Mesendoderm (in vitro differentiated cells): ENCODE measurements around the gene EBNA1BP2.
"Not testable (repeated sequence)": the region's sequence is repeated elsewhere in the genome, so short reads cannot be mapped to it uniquely, and the experiment has no call there.

Experiments used
- DNase-seq: peaks from one replicate; pipeline ENCODE4 v3.0.0; 2013
- H2AK5ac ChIP-seq: 2 replicates; pipeline ENCODE4 v1.6.1; 2013; ENCODE audit warnings: low read length, inconsistent platforms
- H2BK120ac ChIP-seq: 2 replicates; pipeline ENCODE4 v1.6.1; 2013; ENCODE audit warnings: low read depth, mild to moderate bottlenecking, low read length, moderate library complexity, mixed read lengths
- H2BK15ac ChIP-seq: replicated peaks from 2 replicates; pipeline ENCODE4 v1.6.1; 2013; ENCODE audit warnings: low read depth, mild to moderate bottlenecking, moderate library complexity
- H2BK5ac ChIP-seq: 2 replicates; pipeline ENCODE4 v1.6.1; 2013; ENCODE audit warnings: low read length, inconsistent platforms
- H3K18ac ChIP-seq: 2 replicates; pipeline ENCODE4 v1.6.1; 2013; ENCODE audit warnings: mild to moderate bottlenecking, low read length, mixed read lengths
- H3K23ac ChIP-seq: one replicate; pipeline ENCODE4 v1.6.1; 2013; ENCODE audit warnings: low read length
- H3K27ac ChIP-seq: 2 replicates; pipeline ENCODE4 v1.5.1; 2013; ENCODE audit warnings: low read depth, mild to moderate bottlenecking, inconsistent platforms, low read length, moderate library complexity
- H3K27me3 ChIP-seq: 2 replicates; pipeline ENCODE4 v1.6.1; 2013; ENCODE audit warnings: low read length, control low read depth, mild to moderate bottlenecking, inconsistent platforms; ENCODE audit not compliant: insufficient read depth, poor library complexity
- H3K36me3 ChIP-seq: 2 replicates; pipeline ENCODE4 v1.6.1; 2013; ENCODE audit warnings: low read length, inconsistent platforms; ENCODE audit not compliant: control insufficient read depth, insufficient read depth
- H3K4ac ChIP-seq: one replicate; pipeline ENCODE4 v1.6.1; 2013; ENCODE audit warnings: low read depth, mild to moderate bottlenecking, low read length, moderate library complexity
- H3K4me1 ChIP-seq: 2 replicates; pipeline ENCODE4 v1.6.1; 2013; ENCODE audit warnings: low read depth, low read length, inconsistent platforms; ENCODE audit not compliant: control insufficient read depth
- H3K4me2 ChIP-seq: 2 replicates; pipeline ENCODE4 v1.6.1; 2013; ENCODE audit warnings: low read length
- H3K4me3 ChIP-seq: 2 replicates; pipeline ENCODE4 v1.5.1; 2013; ENCODE audit warnings: mild to moderate bottlenecking, low read length
- H3K56ac ChIP-seq: one replicate; pipeline ENCODE4 v1.6.1; 2013; ENCODE audit warnings: low read length
- H3K79me1 ChIP-seq: 2 replicates; pipeline ENCODE4 v1.6.1; 2013; ENCODE audit warnings: low read length, inconsistent platforms
- H3K79me2 ChIP-seq: 2 replicates; pipeline ENCODE4 v1.6.1; 2013; ENCODE audit warnings: mild to moderate bottlenecking, low read length; ENCODE audit not compliant: control insufficient read depth, insufficient read depth
- H3K9ac ChIP-seq: 2 replicates; pipeline ENCODE4 v1.6.1; 2013; ENCODE audit warnings: low read length, inconsistent platforms
- H4K5ac ChIP-seq: one replicate; pipeline ENCODE4 v1.6.1; 2013; ENCODE audit warnings: low read length
- H4K8ac ChIP-seq: one replicate; pipeline ENCODE4 v1.6.1; 2013; ENCODE audit warnings: low read depth, mild to moderate bottlenecking, control low read depth, low read length, moderate library complexity
- WGBS: extraction: QIAGEN DNeasy Blood & Tissue Kit; methylation state at CpG from one replicate; pipeline ENCODE4 v1.1.7; 2013; ENCODE audit warnings: low lambda C conversion rate, missing lambda C conversion rate; ENCODE audit not compliant: insufficient coverage; ENCODE audit errors: extremely low coverage; 5-methylcytosine and 5-hydroxymethylcytosine counted together

The EBNA1BP2 gene

DNA sequence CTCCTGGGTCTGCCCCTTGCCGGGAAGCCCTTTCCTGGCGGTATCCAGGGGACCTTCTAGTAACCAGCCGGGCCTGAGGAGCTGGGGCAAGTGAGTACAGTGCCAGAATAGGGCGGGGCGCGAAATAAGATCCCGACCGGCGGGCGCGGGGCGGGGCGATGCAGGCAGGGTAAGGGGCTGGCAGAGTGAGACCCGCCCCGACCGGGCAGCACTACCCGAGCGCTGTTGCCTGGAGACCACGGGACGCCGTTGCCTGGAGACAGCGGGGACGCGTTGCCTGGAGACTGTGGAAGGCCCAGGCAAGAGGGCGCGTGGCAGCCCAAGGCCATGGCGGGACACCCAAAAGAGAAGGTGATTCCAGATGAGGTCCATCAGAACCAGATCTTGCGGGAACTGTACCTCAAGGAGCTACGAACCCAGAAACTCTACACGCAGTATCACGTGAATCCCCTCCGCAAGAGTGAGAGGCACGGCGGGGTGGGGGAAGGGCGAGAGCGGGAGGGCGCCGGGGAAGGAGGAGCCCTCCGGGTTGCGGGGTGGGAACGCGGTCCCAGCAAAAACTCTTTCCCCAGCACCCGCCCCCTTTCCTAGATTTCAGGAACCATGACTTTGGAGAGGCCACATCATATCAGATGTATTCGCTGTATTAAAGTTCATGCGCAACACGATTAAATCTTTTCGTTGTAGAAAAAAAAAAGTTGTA, 24.3 kb downstream of the EBNA1BP2 start:
- Histone ChIP-seq H2BK5ac (no peak overlapping the region), H3K4ac (no peak overlapping the region), H2BK15ac (no peak overlapping the region), H4K5ac (no peak overlapping the region), H3K27me3 (no peaks in the 10 kb centered on the region), H3K79me2 (no peaks in the 10 kb centered on the region), H3K23ac (no peak overlapping the region), H3K56ac (no peak overlapping the region), H3K4me1 (no peaks in the 10 kb centered on the region), H3K9ac (no peak overlapping the region), H3K36me3 (no peaks in the 10 kb centered on the region), H3K79me1 (no peaks in the 10 kb centered on the region), H3K18ac (no peak overlapping the region), H3K4me3 (peak overlapping the region; percentile 46), H2AK5ac (no peak overlapping the region), H2BK120ac (no peak overlapping the region), H3K4me2 (peak overlapping the region; percentile 88), H3K27ac (no peak overlapping the region), H4K8ac (no peak overlapping the region)
- DNase-seq: peak; percentile 99
- WGBS: no CpG with 5 or more reads among the region's 47 CpGs

DNA sequence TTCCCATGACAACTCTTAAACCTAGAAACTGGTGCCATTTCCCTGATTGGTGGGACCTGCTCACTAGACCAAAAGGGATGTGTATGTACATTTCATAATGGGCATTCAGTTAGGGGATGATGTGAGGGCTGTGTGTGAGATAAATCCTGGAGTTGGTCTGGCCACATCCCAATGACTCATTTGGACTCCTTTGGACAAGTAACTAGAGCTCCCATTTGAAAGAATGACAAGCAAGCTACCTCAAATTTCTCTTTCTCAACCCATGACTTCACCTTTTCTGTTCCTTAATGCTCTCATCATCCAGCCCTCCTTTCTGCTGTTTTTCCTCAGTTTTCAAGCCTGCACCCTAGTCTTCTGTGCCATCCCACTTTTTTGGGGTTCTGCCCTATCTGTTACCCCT, 27.9 kb downstream of the EBNA1BP2 start:
- Histone ChIP-seq H3K4me3 (no peak overlapping the region), H4K8ac (no peak overlapping the region), H3K9ac (no peak overlapping the region), H3K27me3 (no peaks in the 10 kb centered on the region), H3K4ac (no peak overlapping the region), H3K36me3 (no peaks in the 10 kb centered on the region), H3K18ac (no peak overlapping the region), H2AK5ac (no peak overlapping the region), H4K5ac (no peak overlapping the region), H3K79me1 (no peaks in the 10 kb centered on the region), H2BK5ac (no peak overlapping the region), H3K4me1 (no peaks in the 10 kb centered on the region), H2BK15ac (no peak overlapping the region), H3K79me2 (no peaks in the 10 kb centered on the region), H3K23ac (no peak overlapping the region), H2BK120ac (no peak overlapping the region), H3K4me2 (no peak overlapping the region), H3K56ac (no peak overlapping the region), H3K27ac (no peak overlapping the region)
- no peak for DNase-seq

DNA sequence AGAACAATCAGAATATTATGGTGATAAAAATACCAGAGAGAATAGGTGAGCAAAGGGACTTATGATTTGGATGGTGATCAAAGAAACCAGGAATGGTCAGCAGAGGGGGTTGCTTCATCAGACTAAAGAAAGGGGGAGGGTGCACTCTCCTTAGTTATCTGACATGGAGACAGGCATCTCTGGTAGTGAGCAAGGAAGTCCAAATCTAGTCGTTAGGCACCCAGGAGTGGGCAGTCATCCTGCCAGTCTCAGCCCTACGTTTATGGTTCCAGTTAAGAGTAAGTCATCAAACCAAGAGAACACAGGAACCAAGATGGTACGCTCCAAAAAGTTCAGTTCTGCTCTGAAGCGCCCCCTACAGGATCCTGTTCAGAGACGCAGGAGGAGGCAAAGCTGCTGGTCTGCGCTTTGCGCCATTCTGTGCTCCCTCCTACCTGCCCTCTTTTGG, 28.6 kb downstream of the EBNA1BP2 start:
- Histone ChIP-seq H2AK5ac (no peak overlapping the region), H4K8ac (no peak overlapping the region), H2BK5ac (no peak overlapping the region), H3K9ac (no peak overlapping the region), H3K79me1 (no peaks in the 10 kb centered on the region), H3K4me2 (no peak overlapping the region), H3K4me3 (no peak overlapping the region), H3K23ac (no peak overlapping the region), H4K5ac (no peak overlapping the region), H2BK15ac (no peak overlapping the region), H3K4me1 (no peaks in the 10 kb centered on the region), H3K56ac (no peak overlapping the region), H3K79me2 (no peaks in the 10 kb centered on the region), H3K27ac (no peak overlapping the region), H3K4ac (no peak overlapping the region), H3K18ac (no peak overlapping the region), H3K36me3 (no peaks in the 10 kb centered on the region), H2BK120ac (no peak overlapping the region), H3K27me3 (no peaks in the 10 kb centered on the region)
- WGBS: no CpG with 5 or more reads among the region's 7 CpGs
- DNase-seq: peak; percentile 82

- no peak overlapping the region for H3K4me3 ChIP-seq
- no peak overlapping the region for H2AK5ac ChIP-seq
- H3K79me1 ChIP-seq: no peaks in the 10 kb centered on the region
- H4K5ac ChIP-seq: no peak overlapping the region
- no CpG with 5 or more reads among the region's 4 CpGs for WGBS
- H3K27ac ChIP-seq: no peak overlapping the region
- no peak overlapping the region for H3K23ac ChIP-seq
- no peaks in the 10 kb centered on the region for H3K27me3 ChIP-seq
- H2BK5ac ChIP-seq: no peak overlapping the region
- no peaks in the 10 kb centered on the region for H3K79me2 ChIP-seq
- H3K56ac ChIP-seq: no peak overlapping the region
- no peak for DNase-seq
- H3K4me2 ChIP-seq: no peak overlapping the region
- H3K4me1 ChIP-seq: no peaks in the 10 kb centered on the region
- no peak overlapping the region for H3K9ac ChIP-seq
- H2BK15ac ChIP-seq: no peak overlapping the region
- H4K8ac ChIP-seq: no peak overlapping the region
- no peaks in the 10 kb centered on the region for H3K36me3 ChIP-seq
- no peak overlapping the region for H3K4ac ChIP-seq
- no peak overlapping the region for H2BK120ac ChIP-seq
- no peak overlapping the region for H3K18ac ChIP-seq
These were observed 31.5 kb downstream of the EBNA1BP2 start for GRCh38 chr1:43140583-43140982.

DNA sequence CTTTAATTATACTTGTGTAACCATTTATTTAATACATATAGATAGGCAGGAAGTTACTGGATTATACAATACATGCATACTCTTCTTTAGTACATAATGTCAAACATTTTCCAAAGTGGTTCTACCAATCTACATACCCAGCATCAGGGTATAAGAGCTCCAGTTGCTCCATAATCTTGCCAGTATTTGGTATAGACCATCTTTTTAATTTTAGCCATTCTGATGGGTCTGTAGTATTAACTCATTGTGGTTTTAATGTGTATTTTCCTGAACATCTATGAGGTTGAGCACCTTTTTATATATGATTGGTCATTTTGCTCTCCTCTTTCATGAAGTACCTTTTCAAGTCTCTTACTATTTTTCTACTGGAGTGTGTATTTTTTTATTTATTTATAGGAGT, 32.1 kb downstream of the EBNA1BP2 start:
- Histone ChIP-seq H3K79me2 (no peaks in the 10 kb centered on the region), H3K18ac (no peak overlapping the region), H4K5ac (no peak overlapping the region), H3K4ac (no peak overlapping the region), H2BK5ac (no peak overlapping the region), H3K9ac (no peak overlapping the region), H3K56ac (no peak overlapping the region), H3K27me3 (no peaks in the 10 kb centered on the region), H2BK120ac (no peak overlapping the region), H3K27ac (no peak overlapping the region), H2AK5ac (no peak overlapping the region), H4K8ac (no peak overlapping the region), H2BK15ac (no peak overlapping the region), H3K79me1 (no peaks in the 10 kb centered on the region), H3K4me1 (no peaks in the 10 kb centered on the region), H3K36me3 (no peaks in the 10 kb centered on the region), H3K23ac (no peak overlapping the region), H3K4me2 (no peak overlapping the region), H3K4me3 (no peak overlapping the region)
- no peak for DNase-seq

GRCh38 chr1:43139295-43139694, 32.8 kb downstream of the EBNA1BP2 start:
- not testable (repeated sequence) for H3K27ac ChIP-seq, H3K4me3 ChIP-seq
- no CpG with 5 or more reads among the region's 8 CpGs for WGBS

More at GRCh38 chr1:43139295-43139694, 32.8 kb downstream of the EBNA1BP2 start:
- H3K4ac ChIP-seq, H3K4me1 ChIP-seq, H2BK120ac ChIP-seq, H3K18ac ChIP-seq, H3K79me2 ChIP-seq, H2AK5ac ChIP-seq, H4K5ac ChIP-seq, H3K4me2 ChIP-seq, H3K27me3 ChIP-seq, H3K56ac ChIP-seq, DNase-seq, H3K79me1 ChIP-seq, H3K9ac ChIP-seq, H3K23ac ChIP-seq, H2BK5ac ChIP-seq, H3K36me3 ChIP-seq, H2BK15ac ChIP-seq, H4K8ac ChIP-seq: not testable (repeated sequence)
